HUES64 (cell line): ENCODE results near the gene EIF4H.
"Not testable (repeated sequence)": the region's sequence is repeated elsewhere in the genome, so short reads cannot be mapped to it uniquely, and the experiment has no call there.

Source experiments
- H3K27ac ChIP-seq: 2 replicates; pipeline ENCODE4 v1.7.0; 2013; ENCODE audit warnings: low read depth, low read length, inconsistent platforms
- H3K27me3 ChIP-seq: 2 replicates; pipeline ENCODE4 v1.6.1; 2013; ENCODE audit warnings: mild to moderate bottlenecking, low read length; ENCODE audit not compliant: insufficient read depth
- H3K36me3 ChIP-seq: 2 replicates; pipeline ENCODE4 v1.6.1; 2013; ENCODE audit warnings: mild to moderate bottlenecking, low read length; ENCODE audit not compliant: insufficient read depth
- H3K4me1 ChIP-seq: 2 replicates; pipeline ENCODE4 v1.6.1; 2013; ENCODE audit warnings: mild to moderate bottlenecking, low read length, moderate library complexity; ENCODE audit not compliant: insufficient read depth
- H3K4me3 ChIP-seq: 2 replicates; pipeline ENCODE4 v1.5.1; 2013; ENCODE audit warnings: mild to moderate bottlenecking, low read length, moderate library complexity
- H3K9ac ChIP-seq: 2 replicates; pipeline ENCODE4 v1.6.1; 2013; ENCODE audit warnings: mild to moderate bottlenecking, low read depth, low read length
- H3K9me3 ChIP-seq: 2 replicates; pipeline ENCODE4 v1.6.1; 2013; ENCODE audit warnings: low read depth, low read length; ENCODE audit not compliant: insufficient read depth
- WGBS: fragments of 150-250, 120-280 bp; methylation state at CpG from one replicate; pipeline ENCODE4 v1.1.7; 2013; ENCODE audit warnings: missing lambda C conversion rate; 5-methylcytosine and 5-hydroxymethylcytosine counted together

The EIF4H gene

GRCh38 chr7:74202841-74203556, 28.8 kb downstream of the EIF4H start:
- Histone ChIP-seq H3K36me3 (peaks cover 1% of the 10 kb centered on the region), H3K4me3 (no peak overlapping the region), H3K9me3 (no peaks in the 10 kb centered on the region), H3K4me1 (0 out of 2 replicates have a peak, but pooled peaks cover 3% of the 10 kb centered on the region), H3K27ac (no peak overlapping the region), H3K27me3 (no peaks in the 10 kb centered on the region), H3K9ac (no peak overlapping the region)
- WGBS: 81% methylated on average over 12 of the region's 12 CpGs

GRCh38 chr7:74203956-74204618, 29.9 kb downstream of the EIF4H start:
- H3K36me3 ChIP-seq: no peaks in the 10 kb centered on the region
- 78% methylated on average over 1 of the region's 1 CpG for WGBS
- H3K27ac ChIP-seq: no peak overlapping the region
- no peak overlapping the region for H3K9ac ChIP-seq
- no peak overlapping the region for H3K4me3 ChIP-seq
- H3K4me1 ChIP-seq: 0 out of 2 replicates have a peak, but pooled peaks cover 3% of the 10 kb centered on the region
- no peaks in the 10 kb centered on the region for H3K27me3 ChIP-seq
- H3K9me3 ChIP-seq: no peaks in the 10 kb centered on the region

GRCh38 chr7:74206052-74206451, 31.9 kb downstream of the EIF4H start:
- WGBS: 95% methylated on average over 10 of the region's 10 CpGs
- not testable (repeated sequence) for H3K27ac ChIP-seq, H3K9me3 ChIP-seq, H3K36me3 ChIP-seq, H3K27me3 ChIP-seq, H3K9ac ChIP-seq, H3K4me3 ChIP-seq, H3K4me1 ChIP-seq

GRCh38 chr7:74206589-74207120, 32.5 kb downstream of the EIF4H start:
- no peak overlapping the region for H3K9ac ChIP-seq
- no peak overlapping the region for H3K4me3 ChIP-seq
- WGBS: 28% methylated on average over 23 of the region's 23 CpGs
- H3K36me3 ChIP-seq: no peaks in the 10 kb centered on the region
- no peak overlapping the region for H3K27ac ChIP-seq
- H3K9me3 ChIP-seq: no peaks in the 10 kb centered on the region
- H3K27me3 ChIP-seq: no peaks in the 10 kb centered on the region
- no peaks in the 10 kb centered on the region for H3K4me1 ChIP-seq

- Histone ChIP-seq H3K9ac (no peak overlapping the region), H3K36me3 (no peaks in the 10 kb centered on the region), H3K27ac (no peak overlapping the region), H3K9me3 (no peaks in the 10 kb centered on the region), H3K27me3 (no peaks in the 10 kb centered on the region), H3K4me1 (no peaks in the 10 kb centered on the region), H3K4me3 (no peak overlapping the region)
- 94% methylated on average over 11 of the region's 11 CpGs for WGBS
Observed at GRCh38 chr7:74207586-74207985, 33.4 kb downstream of the EIF4H start.

- not testable (repeated sequence) for H3K4me1 ChIP-seq, H3K27me3 ChIP-seq, H3K9ac ChIP-seq, H3K27ac ChIP-seq, H3K4me3 ChIP-seq, H3K9me3 ChIP-seq, H3K36me3 ChIP-seq
- 91% methylated on average over 7 of the region's 7 CpGs for WGBS
Observed at GRCh38 chr7:74208241-74208640, 34.1 kb downstream of the EIF4H start.

GRCh38 chr7:74212661-74213060, 38.5 kb downstream of the EIF4H start:
- H3K9ac ChIP-seq: no peak overlapping the region
- no peak overlapping the region for H3K4me3 ChIP-seq
- no peaks in the 10 kb centered on the region for H3K4me1 ChIP-seq
- no peaks in the 10 kb centered on the region for H3K9me3 ChIP-seq
- WGBS: 93% methylated on average over 11 of the region's 11 CpGs
- no peaks in the 10 kb centered on the region for H3K36me3 ChIP-seq
- H3K27me3 ChIP-seq: no peaks in the 10 kb centered on the region
- no peak overlapping the region for H3K27ac ChIP-seq

GRCh38 chr7:74214816-74215630, 40.9 kb downstream of the EIF4H start:
- WGBS: 94% methylated on average over 21 of the region's 21 CpGs
- H3K4me1 ChIP-seq: no peaks in the 10 kb centered on the region
- no peaks in the 10 kb centered on the region for H3K9me3 ChIP-seq
- H3K36me3 ChIP-seq: no peaks in the 10 kb centered on the region
- no peak overlapping the region for H3K27ac ChIP-seq
- H3K27me3 ChIP-seq: no peaks in the 10 kb centered on the region
- no peak overlapping the region for H3K4me3 ChIP-seq
- H3K9ac ChIP-seq: no peak overlapping the region

- Histone ChIP-seq H3K4me1 (no peaks in the 10 kb centered on the region), H3K4me3 (no peak overlapping the region), H3K9ac (no peak overlapping the region), H3K27ac (no peak overlapping the region), H3K27me3 (no peaks in the 10 kb centered on the region), H3K36me3 (no peaks in the 10 kb centered on the region), H3K9me3 (no peaks in the 10 kb centered on the region)
- 90% methylated on average over 15 of the region's 15 CpGs for WGBS
Observed at GRCh38 chr7:74215921-74216320, 41.8 kb downstream of the EIF4H start.

- WGBS: 83% methylated on average over 8 of the region's 8 CpGs
- Histone ChIP-seq H3K27me3 (no peaks in the 10 kb centered on the region), H3K4me3 (no peak overlapping the region), H3K27ac (no peak overlapping the region), H3K36me3 (no peaks in the 10 kb centered on the region), H3K4me1 (no peaks in the 10 kb centered on the region), H3K9me3 (no peaks in the 10 kb centered on the region), H3K9ac (no peak overlapping the region)
Observed at GRCh38 chr7:74216361-74216761, 42.2 kb downstream of the EIF4H start.
